ENCODE measurements around the gene ZNF527.

GRCh38 chr19:37342753-37343152 is 28.1 kb upstream of the ZNF527 start:
- TF ChIP-seq CTCF (IDR thresholded peaks at IDR 0.05; ENCODE audit: borderline replicate concordance, extremely low read depth, low read length, poor library complexity, severe bottlenecking) (no peak), EZH2 (IDR thresholded peaks at IDR 0.05; ENCODE audit: borderline replicate concordance, low read depth, low read length, severe bottlenecking) (no peak)

All from DND-41 (cell line).